GM13976 (cell line): ENCODE results near the gene FFAR3.

ENCODE experiments used
- DNase-seq: peaks from one replicate; pipeline ENCODE4 v3.0.0; 2012; ENCODE audit warnings: low spot score
- in situ Hi-C: fragments of 300-500 bp; cut with MboI; formaldehyde crosslinking; loops from one replicate; pipeline ENCODE4 v1.12.0; 2022; ENCODE audit warnings: low sequenced_read_pairs, mixed read lengths, inconsistent platforms; ENCODE audit not compliant: unreplicated experiment
- TF ChIP-seq, protein P1 (sequence below): IDR thresholded peaks from 2 replicates; pipeline ENCODE4 v1.5.1; 2012; ENCODE audit warnings: borderline replicate concordance, mild to moderate bottlenecking; ENCODE audit not compliant: insufficient read depth; ENCODE audit errors: extremely low read depth, missing control alignments, control extremely low read depth

The FFAR3 gene

DNA sequence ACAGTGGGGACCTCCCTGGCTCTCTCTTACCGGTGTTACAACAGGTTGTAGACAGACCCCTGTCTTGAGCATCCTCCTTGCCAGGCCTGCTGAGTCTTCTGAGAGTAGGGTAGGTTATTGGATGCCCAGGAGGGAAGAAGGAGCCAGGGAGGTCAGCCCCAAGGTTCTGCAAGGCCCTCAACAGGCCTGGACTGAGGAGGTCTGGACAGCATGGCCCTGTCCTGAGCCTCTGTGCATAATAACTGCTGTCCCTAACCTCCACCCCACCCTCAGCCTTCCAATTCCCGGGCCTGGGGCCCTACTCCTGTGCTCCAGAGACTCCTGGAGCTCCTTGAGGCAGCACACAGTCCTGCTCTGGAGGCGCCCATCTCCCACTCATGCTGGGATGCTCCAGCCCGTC lies 28.9 kb upstream of the FFAR3 start:
- TF ChIP-seq, protein P1, sequence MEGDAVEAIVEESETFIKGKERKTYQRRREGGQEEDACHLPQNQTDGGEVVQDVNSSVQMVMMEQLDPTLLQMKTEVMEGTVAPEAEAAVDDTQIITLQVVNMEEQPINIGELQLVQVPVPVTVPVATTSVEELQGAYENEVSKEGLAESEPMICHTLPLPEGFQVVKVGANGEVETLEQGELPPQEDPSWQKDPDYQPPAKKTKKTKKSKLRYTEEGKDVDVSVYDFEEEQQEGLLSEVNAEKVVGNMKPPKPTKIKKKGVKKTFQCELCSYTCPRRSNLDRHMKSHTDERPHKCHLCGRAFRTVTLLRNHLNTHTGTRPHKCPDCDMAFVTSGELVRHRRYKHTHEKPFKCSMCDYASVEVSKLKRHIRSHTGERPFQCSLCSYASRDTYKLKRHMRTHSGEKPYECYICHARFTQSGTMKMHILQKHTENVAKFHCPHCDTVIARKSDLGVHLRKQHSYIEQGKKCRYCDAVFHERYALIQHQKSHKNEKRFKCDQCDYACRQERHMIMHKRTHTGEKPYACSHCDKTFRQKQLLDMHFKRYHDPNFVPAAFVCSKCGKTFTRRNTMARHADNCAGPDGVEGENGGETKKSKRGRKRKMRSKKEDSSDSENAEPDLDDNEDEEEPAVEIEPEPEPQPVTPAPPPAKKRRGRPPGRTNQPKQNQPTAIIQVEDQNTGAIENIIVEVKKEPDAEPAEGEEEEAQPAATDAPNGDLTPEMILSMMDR = no peak
- in situ Hi-C loops = no loop called here
- DNase-seq = no peak

DNA sequence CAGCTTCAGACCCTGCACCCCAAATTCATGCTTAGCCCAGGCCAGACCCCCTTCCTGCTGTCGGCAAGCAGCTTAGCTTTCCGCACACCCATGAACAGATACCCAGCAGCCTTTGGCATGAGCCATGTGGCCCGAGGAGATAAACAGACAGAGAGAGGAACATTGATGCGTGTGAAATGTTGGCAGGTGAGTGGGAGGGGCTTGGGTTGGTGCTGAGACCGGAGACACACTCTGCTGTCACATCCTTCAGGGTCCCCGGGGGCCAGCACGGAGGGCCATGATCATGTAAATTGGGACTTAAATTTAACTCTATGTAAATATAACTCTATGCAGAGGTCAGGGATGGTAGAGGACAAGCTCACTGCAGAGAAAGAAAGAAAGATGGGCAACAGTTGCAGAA lies 27.8 kb upstream of the FFAR3 start:
- TF ChIP-seq, protein P1 = no peak
- peak; percentile 79 for DNase-seq
- in situ Hi-C loops = no loop called here

DNA sequence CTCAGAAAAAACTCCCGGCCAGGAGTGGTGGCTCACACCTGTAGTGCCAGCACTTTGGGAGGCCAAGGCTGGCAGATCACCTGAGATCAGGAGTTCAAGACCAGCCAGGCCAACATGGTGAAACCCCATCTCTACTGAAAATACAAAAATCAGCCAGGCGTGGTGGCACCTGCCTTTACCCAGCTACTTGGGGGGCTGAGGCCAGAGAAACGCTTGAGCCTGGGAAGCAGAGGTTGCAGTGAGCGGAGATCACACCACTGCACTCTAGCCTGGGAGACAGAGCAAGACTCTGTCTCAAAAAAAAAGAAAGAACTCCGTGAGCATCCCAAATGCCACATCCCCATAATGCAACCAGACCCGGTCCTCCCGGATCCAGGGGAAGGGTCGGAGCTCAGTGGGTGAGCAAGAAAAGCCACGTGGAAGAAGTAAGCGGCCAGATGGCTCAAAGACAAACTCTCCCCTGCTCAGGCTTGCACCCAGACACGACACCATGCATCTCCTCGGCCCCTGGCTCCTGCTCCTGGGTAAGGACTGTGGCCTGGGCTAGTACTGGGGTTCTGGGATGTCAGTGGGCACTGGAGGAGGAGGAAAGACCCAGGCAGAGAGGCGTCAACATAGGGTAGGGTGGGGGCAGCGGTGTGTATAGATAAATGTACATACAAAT lies 26.6 kb upstream of the FFAR3 start:
- in situ Hi-C loops = no loop called here
- TF ChIP-seq, protein P1 = no peak
- no peak for DNase-seq

DNA sequence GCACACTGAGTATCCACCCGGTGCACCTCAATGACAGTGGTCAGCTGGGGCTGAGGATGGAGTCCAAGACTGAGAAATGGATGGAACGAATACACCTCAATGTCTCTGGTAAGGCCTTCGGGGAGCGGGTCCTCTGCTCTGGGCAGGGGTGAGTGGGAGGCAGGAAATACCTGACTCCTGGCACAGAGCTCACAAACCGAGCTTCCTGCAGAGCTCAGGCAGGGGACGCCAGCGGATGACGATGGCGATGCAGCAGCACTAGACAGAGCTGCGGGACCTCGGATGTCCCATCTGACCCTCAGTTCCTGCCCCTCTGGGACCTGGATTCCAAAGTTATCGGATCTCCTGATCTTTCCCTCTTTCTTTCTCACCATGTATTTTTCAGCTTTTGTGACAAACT lies 25.4 kb upstream of the FFAR3 start:
- TF ChIP-seq, protein P1 = peak; percentile 29
- in situ Hi-C loops = no loop called here
- peak; percentile 39 for DNase-seq

DNA sequence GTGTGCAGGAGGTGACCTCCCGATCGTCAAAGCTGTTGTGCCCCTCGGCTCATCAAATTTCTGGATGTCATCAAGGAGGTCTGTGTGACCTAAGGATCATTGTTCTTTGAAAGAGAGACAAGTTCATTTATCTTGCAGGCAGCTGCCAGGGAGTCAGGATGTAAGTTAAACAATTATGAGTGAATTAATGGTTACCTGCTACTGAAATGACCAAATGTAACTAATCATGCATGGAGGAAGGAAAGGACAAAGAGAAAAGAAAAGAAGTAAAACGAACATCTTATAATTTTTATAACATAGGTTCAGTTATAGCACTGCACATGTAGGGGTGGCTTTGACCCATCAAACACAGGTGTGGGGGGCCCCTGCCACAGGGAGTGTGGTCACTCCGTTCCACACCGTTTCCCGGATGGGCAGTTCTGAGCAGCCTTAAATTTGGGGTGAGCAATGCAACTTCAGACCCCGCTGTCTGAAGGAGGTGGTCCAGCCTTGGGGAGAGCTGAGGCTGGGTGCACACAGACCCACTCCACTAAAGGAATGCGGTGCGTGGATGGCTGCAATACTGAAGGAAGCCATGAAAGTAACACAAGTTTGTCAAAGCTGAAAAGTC lies 24.0 kb upstream of the FFAR3 start:
- in situ Hi-C loops = no loop called here
- TF ChIP-seq, protein P1 = no peak
- DNase-seq = peak; percentile 11

DNA sequence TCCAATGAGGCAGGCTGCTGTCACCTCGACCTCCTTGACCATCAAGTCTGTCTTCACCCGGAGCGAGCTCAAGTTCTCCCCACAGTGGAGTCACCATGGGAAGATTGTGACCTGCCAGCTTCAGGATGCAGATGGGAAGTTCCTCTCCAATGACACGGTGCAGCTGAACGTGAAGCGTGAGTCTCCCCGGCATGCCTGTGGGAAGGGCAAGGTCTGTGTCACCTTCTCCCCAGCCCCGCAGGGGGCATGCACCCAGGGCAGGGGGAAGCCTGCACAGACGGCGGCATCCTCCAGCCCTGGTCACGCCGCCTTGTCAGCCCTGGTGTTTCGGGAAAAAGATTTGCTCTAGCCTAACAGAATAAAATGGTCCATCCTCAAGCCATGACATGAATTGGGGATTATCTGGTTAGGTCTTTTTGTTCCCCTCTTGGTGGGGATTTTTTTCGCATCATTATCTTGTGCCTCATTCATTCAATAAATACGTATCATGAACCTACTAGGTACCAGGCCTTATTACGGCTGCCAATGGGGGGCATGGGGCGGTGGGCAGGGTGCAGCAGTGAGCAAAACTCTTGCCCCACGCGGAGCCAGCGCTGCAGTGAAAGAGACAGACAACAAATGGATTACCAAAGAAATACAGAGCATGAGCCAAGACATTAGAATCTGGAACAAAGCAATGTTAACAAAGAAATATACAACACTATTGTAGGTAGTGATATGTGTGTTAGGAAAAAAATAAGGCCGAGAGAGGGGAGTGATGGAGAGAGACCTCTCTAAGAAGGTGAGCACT lies 21.9 kb upstream of the FFAR3 start:
- in situ Hi-C loops = no loop called here
- TF ChIP-seq, protein P1 = no peak

More for the DNA sequence above, 21.9 kb upstream of the FFAR3 start:
- DNase-seq = peak; percentile 16
